NCI-H2081 treated with DMSO at 0.1 percent for 48 hours (cell line): ENCODE results near the gene THRSP.
A peak's percentile ranks its signal among the peaks of the same experiment; 100 is the strongest.

ENCODE experiments used
- DNase-seq: peaks from one replicate; lab custom pipeline; 2025; lab: John Stamatoyannopoulos, UW

The THRSP gene

GRCh38 chr11:78097666-78098385 lies 34.2 kb downstream of the THRSP start:
- DNase-seq = no peak

- DNase-seq = peak; percentile 7
Observed at GRCh38 chr11:78099666-78100065, 36.0 kb downstream of the THRSP start.

- DNase-seq = peak; percentile 83
Observed at GRCh38 chr11:78100261-78100660, 36.6 kb downstream of the THRSP start.

GRCh38 chr11:78100676-78101472 lies 37.2 kb downstream of the THRSP start:
- DNase-seq = no peak

GRCh38 chr11:78109081-78110015 lies 45.7 kb downstream of the THRSP start:
- DNase-seq = no peak

- no peak for DNase-seq
Observed at GRCh38 chr11:78110351-78110750, 46.7 kb downstream of the THRSP start.

- DNase-seq = no peak
Observed at GRCh38 chr11:78110830-78111229, 47.2 kb downstream of the THRSP start.

- DNase-seq = no peak
Observed at GRCh38 chr11:78111298-78111697, 47.6 kb downstream of the THRSP start.

GRCh38 chr11:78112582-78113275 lies 49.1 kb downstream of the THRSP start:
- DNase-seq = no peak
